PC-9 (cell line): ENCODE data around the gene PHF21A.

Experiments used
- CTCF ChIP-seq: fragments of 200-600 bp; sonication (generic); conservative IDR thresholded peaks from 2 replicates; pipeline ENCODE4 v1.6.1; 2017; ENCODE audit warnings: mixed run types, antibody characterized with exemption, mild to moderate bottlenecking, moderate library complexity
- EZH2 ChIP-seq: fragments of 200-600 bp; sonication (generic); IDR thresholded peaks from 2 replicates; pipeline ENCODE4 v1.8.0; 2017; ENCODE audit warnings: antibody characterized with exemption, low read depth

- TF ChIP-seq CTCF (no peak), EZH2 (no peak)
Observed at GRCh38 chr11:45917286-45917622, 204.0 kb downstream of the PHF21A start.
